Uterine smooth muscle cell (primary cell): ENCODE measurements around the gene MTHFSD. TPM values are rescaled to one million over a fixed set of nuclear protein-coding genes. Genes with fewer than 3 reads are reported as not detected.

Experiments
- total RNA-seq: library from RNA; depleted of rRNA; stranded (reverse); fragments of >200 nt; gene quantifications from 2 replicates; pipeline ENCODE4 v1.2.3, GENCODE V29; 2014

MTHFSD gene
- 17.3 and 19.1 TPM in 2 replicates for total RNA-seq

GRCh38 chr16:86554917-86555703, at the start of gene MTHFSD:
Gene MTHFSD, minus strand, starts transcription at chr16:86555235. Its CDS starts 51 bp downstream, at chr16:86555184.

GRCh38 chr16:86578061-86578599, 23.1 kb upstream of the MTHFSD start, which contains the start of gene FOXL1:
Gene FOXL1, plus strand, starts transcription at chr16:86578549. Its CDS starts 175 bp downstream, at chr16:86578724.

GRCh38 chr16:86566601-86566965, 11.5 kb upstream of the MTHFSD start, which contains the start of gene FOXC2:
Gene FOXC2, plus strand, starts transcription at chr16:86566829. Its CDS starts 507 bp downstream, at chr16:86567336.

GRCh38 chr16:86510465-86511261, 44.4 kb downstream of the MTHFSD start, which contains the start of gene FOXF1:
Gene FOXF1, plus strand, starts transcription at chr16:86510527. Its CDS starts 43 bp downstream, at chr16:86510570.

Other genes starting within 250 kb of the MTHFSD start
- 7.2 and 12.2 TPM in 2 replicates for gene FOXF1, start 44.7 kb downstream of the MTHFSD start, total RNA-seq
- 1.2 and 1.8 TPM in 2 replicates for gene FOXC2, start 11.6 kb upstream of the MTHFSD start, total RNA-seq
- 16.2 and 36.7 TPM in 2 replicates for gene FOXL1, start 23.3 kb upstream of the MTHFSD start, total RNA-seq